Non-pigmented ciliary epithelial cell (primary cell): ENCODE results near the gene C11orf65.

Experiments
- DNase-seq: peaks from one replicate; pipeline ENCODE4 v3.0.0-alpha.2; 2010; ENCODE audit warnings: low read depth

C11orf65 gene

DNA sequence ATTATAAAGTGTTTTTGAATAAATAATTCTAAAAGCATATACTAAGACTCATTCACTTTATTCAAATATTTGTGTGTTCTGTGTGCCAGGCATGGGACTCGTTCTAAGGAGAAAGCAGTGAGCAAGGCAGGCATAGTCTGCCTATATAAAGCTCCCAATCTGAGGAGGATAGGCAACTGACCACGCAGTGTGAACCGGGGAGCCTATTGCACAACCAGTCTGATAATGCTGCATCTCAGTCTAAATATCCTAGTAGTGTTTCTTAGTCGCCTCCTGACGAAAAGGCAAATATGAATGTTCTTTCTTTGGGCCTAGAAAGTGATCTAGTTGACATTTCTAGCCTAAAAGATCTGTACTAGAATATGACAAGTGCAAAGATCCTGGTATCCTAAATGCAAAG lies 98.3 kb downstream of the C11orf65 start:
- no peak for DNase-seq

DNA sequence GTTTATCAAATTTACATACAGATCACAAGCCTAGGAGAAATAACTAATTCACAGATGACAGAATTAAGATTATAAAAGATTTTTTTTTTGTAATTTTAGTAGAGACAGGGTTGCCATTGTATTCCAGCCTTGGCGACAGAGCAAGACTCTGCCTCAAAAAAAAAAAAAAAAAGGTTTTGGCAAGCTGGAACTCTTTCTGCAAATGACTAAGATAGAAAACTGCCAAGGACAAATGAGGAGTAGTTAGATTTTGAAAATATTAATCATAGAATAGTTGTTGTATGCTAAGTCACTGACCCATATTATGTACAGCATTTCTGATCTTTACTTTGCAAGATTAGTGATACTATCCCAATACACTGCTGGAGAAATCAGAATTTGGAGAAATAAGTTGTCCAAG lies 99.2 kb downstream of the C11orf65 start:
- no peak for DNase-seq

DNA sequence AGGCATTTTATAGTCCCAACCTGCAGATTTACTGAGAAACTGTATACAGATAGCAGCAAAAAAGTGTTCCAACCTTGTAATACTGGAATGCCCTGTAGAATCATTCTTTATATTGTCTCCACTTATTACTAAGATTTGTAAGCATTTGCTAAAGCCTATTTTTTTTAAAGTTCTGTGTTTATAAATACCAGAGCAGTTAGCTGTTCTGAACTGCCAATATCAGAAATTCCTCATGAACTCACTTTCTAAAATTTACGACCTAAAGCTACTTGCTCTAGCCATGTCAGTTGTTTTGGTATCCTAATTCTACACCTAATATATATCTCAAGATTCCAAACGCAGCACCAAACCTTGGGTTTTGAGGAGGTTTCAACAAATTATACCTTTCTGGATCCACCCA lies 103.2 kb downstream of the C11orf65 start:
- peak; percentile 20 for DNase-seq

DNA sequence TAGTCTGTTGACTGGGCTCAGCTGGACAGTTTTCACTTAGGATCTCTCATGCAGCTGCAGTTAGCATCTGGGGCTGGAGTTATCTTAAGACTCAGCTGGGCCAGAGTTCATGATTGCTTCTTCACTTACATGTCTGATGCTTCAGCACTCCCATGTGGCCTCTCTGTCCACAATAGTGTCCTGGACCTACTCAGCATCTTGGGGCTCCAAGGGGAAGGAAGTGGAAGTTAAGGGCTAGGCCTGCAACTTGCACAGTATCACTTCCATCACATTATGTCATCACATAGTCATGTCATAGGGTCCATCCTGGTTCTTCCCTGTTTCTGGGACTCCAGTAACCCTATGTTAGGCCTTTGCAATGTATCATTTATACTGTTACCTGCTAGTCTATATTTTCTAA lies 115.9 kb downstream of the C11orf65 start:
- DNase-seq: no peak

DNA sequence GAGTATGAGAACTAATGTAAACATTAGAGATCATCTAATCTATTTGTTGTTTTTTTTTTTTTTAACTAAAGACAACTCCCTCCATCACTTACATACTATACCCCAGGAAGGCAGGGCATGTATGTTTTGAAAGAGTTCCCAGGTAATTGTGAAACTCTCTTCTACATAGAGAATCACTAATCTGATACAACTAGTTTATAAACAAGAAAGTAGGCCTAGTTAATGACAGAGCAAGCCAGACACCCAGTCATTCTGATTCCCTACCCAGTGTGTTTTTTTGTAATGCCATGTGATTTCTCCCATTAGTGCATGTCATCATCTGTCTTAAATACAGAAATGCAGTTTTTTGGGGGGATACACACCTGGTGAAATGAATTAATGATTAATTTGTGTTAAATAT lies 120.9 kb downstream of the C11orf65 start:
- DNase-seq: no peak

DNA sequence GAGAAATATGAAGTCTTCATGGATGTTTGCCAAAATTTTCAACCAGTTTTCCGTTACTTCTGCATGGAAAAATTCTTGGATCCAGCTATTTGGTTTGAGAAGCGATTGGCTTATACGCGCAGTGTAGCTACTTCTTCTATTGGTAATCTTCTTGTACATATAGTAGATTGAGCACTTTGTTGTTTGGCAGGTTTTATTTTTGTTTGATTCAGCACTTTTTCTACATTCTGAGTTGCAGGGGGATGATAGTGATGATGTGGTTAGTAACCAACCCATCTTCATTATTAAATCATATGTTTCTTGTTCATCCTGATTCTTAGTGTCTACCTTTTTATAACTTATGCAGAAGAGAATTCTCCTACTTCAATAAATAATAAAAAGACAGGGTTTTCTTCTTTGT lies 121.6 kb downstream of the C11orf65 start:
- DNase-seq: no peak

DNA sequence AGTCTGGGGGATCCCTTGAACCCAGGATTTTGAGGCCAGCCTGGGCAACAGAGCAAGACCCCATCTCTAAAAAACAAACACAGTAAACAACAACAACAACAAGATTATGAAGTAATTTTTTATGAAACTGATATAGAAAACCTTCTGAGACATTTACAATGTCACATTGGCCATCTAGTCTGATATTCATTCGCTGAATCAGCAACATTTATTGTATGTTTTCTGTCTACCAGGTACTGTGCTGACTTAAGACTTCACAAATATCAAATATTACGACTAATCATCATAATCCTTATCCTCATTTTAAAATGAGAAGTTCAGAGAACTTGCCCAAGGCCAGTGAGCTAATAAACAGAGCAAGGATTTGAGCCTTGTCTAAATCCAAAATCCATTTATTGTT lies 123.6 kb downstream of the C11orf65 start:
- no peak for DNase-seq

DNA sequence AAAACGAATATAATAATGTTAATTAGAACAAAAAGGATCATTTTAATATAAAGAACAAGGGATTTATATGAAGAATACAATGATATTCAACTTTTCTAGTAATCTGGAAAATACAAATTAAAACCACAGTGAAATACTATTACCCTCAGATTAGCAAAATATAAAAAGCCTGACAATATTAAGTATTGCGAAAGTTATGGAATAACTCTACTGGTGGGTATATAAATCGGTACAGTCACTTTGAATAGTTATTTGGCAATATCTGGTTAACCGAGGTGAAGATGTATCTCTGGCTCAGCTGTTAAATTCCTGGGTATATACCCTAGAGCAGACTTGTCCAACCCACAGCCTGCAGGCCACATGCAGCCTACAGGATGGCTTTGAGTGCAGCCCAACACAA lies 125.7 kb downstream of the C11orf65 start:
- no peak for DNase-seq

DNA sequence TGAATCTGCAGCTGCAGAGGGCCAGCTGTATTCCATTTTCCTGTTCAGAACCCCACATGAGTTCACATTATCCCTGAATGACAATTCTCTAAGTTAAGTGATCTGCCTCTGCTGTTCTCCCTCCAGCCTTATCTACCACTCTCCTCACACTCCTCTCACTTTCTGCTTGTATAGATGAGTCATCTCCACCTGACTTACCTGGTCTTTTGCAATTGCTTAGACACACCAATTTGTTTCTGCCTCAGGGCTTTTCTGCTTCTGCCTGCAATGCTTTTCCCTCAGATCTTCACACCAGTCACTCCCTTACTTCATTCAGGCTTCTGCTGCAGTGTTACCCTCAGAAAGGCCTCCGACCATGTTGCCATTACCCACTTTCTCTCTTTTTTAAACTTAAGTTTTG lies 126.4 kb downstream of the C11orf65 start:
- no peak for DNase-seq

DNA sequence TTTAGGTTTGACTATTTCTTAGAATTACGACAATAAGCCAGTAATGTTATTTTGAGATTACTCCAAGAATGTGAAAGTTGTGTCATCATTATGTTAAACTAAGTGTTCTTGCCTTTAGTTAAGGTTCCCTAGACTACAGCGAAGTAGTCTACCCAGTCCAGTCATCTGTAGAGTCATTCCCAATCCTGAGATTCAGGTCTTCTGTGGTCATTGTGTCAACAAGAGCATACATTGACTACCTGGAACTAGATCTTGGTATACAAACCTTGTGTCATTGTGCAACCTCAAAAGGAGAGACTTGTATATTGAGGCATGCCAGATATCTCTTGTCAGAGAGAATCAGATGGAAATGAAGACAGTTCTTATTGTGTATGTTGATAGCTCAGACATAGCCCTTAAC lies 128.6 kb downstream of the C11orf65 start:
- no peak for DNase-seq

DNA sequence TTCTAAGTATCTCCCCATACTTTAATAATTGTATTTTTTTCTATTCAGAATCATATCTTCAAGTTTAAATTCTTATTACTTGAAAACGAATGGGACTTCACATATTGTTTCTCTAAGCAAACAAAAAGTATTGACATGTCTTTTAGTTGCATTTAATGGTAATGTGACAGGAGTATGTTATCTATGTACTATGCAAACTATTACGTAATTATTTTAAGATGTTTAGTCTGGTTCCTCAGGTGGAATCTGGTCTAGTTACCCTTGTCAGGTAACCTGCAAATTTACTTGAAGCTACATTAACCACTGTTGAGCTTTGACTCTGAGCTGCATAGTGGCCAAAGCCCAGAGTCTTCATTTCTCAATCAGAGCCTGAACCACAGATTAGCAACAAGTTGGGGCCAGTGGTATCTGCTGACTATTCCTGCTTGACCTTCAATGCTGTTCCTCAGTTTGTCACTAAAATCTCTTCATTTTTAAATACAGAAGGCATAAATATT lies 133.9 kb downstream of the C11orf65 start:
- DNase-seq: no peak
